GM18951 (cell line): ENCODE data around the gene DHPS.
"Not testable (repeated sequence)": the region's sequence is repeated elsewhere in the genome, so short reads cannot be mapped to it uniquely, and the experiment has no call there.

ENCODE experiments used
- POLR2A ChIP-seq: IDR thresholded peaks from 4 replicates; pipeline ENCODE4 v1.6.1; 2011; ENCODE audit warnings: mild to moderate bottlenecking; ENCODE audit not compliant: insufficient read length, insufficient read depth; ENCODE audit errors: extremely low read depth
- in situ Hi-C: fragments of 300-500 bp; cut with MboI; formaldehyde crosslinking; loops from one replicate; pipeline ENCODE4 v1.12.0; 2022; ENCODE audit warnings: low sequenced_read_pairs, mixed read lengths, inconsistent platforms; ENCODE audit not compliant: unreplicated experiment

Gene DHPS

GRCh38 chr19:12695997-12696365, 14.3 kb upstream of the DHPS start:
- in situ Hi-C loops, result no loop called here
- no peak for TF ChIP-seq POLR2A

DNA sequence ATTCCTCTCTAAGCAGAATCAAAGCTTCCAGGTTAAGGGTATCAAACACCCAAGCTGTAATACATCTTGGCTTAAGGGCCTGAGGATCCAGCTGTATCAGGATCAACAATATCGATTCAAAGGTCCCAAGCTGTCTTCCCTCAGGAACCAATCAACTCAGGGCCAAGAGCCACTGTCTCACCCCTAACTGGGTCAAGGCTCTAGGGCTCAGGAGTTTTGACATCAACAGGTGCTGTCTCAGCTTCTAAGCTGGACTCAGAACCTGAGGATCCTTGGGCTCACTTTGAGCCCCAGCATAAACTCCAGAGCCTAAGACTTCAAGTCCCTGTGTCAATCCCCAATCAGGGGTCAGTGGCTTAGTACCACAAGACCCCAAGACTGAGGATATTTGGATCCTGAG, 13.8 kb upstream of the DHPS start:
- in situ Hi-C loops, result no loop called here
- no peak for TF ChIP-seq POLR2A

GRCh38 chr19:12695096-12695495, 13.4 kb upstream of the DHPS start:
- in situ Hi-C loops, result no loop called here
- no peak for TF ChIP-seq POLR2A

- no peak for TF ChIP-seq POLR2A
- in situ Hi-C loops, result no loop called here
Observed at GRCh38 chr19:12694641-12695040, 13.0 kb upstream of the DHPS start.

DNA sequence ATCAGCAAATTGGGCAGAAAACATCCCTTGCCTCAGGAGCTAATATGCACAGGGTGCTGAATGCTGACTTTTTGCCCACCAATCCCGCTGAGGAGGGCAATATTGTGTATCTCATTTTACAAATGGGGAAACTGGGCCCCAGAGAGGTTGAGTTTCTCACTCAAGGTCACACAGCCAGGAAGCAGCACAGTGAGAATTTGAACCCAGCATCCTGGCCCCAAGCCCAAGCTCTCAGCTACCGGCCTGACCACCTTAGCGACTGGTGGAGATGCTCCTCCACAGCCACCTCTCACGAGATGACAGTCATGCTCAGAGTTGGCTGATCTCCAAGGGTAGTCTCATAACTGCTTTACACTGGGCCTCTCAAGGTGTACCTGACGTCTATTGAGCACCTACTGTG, 11.3 kb upstream of the DHPS start:
- in situ Hi-C loops, result no loop called here
- TF ChIP-seq POLR2A, result no peak

DNA sequence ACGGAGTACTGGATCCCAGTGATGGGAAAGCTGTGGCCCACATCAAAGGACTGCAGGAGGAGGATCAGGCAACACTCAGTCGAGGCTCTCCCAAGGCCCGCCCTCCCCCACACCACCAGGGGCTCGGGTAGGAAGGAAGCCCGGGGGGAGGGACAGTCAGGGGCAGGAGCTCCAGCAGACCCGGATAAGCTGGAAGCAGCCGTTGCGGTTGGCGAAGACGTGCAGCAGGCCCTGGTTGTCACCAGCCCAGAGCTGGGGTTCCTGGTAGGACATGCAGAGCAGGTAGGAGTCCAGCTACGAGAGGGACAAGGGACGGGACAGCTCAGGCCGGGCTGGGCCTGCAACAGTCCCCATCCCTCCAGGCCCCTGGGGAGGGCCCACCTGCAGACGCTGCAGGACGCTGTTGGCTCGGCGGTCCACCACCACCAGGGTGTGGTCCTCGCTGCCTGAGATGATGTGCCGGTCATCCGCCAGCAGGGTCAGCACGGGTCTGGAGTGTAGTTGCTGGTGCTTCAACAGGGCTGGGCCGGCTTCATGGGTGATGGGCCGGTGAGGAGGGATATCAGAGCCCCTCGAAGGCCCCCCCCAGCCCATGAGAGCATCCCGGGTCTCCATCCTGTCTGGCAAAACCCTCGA, 8.0 kb upstream of the DHPS start:
- TF ChIP-seq POLR2A, result no peak
- in situ Hi-C loops, result no loop called here

DNA sequence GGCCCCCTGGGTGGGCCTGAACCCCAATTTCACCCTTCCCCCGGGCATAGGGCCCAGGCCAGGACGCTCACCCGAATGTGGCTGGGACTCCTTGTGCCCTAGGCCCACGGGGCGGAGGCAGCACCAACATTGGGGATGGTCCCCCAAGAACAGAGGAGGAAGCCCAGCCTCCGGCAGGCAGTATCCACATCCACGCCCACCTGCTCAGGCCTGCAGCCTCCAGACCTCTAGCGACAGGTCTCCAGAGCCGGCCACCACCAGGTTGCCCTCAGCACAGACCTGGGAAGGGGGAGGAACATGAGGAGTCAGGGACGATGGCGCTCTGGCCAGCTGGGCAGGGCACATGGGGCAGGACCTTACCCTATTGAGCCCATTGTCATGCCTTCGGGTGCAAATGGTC, 7.3 kb upstream of the DHPS start:
- in situ Hi-C loops, result no loop called here

DNA sequence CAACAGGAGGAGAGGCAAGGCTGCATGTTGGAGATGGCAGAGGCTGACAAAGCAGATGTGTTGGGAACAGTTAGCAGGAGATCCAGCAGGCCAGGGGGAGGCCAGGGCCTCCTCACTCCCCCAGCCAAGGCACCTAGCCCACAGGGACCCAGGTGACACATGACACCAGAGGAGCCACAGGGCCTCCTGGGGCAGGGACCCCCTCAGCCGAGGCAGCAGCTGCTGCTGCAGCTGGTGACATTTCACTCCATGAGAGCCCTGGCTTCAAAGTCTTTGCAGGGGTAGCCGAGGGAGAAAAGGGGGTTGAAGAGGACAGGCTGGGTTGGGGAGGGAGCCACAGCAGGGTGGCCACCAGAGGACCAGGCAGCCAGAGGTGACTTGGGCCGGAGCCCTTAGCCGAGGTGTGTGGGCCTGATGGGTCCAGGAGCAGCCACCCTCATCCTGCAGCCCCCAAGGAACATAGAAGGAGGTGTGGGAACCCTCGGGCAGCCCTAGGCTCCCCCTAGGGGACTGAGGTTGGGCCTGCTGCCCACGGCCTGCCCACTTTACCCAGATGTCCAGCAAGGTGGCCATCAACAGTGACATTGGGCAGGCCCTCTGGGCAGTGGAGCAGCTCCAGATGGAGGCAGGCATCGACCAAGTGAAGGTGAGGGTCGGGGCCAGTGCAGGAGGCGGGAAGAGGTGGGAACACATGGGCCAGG, 6.0 kb upstream of the DHPS start, which contains the start of gene GNG14:
TSS of gene GNG14 (plus strand) at position 503 of the 701 bp plus-strand sequence. CDS start at position 554, 51 bp downstream.
- no peak for TF ChIP-seq POLR2A
- in situ Hi-C loops, result no loop called here

More for the DNA sequence above, 7.3 kb upstream of the DHPS start:
- TF ChIP-seq POLR2A, result no peak

- no peak for TF ChIP-seq POLR2A
- in situ Hi-C loops, result no loop called here
Observed at GRCh38 chr19:12685831-12686230, 4.2 kb upstream of the DHPS start.

DNA sequence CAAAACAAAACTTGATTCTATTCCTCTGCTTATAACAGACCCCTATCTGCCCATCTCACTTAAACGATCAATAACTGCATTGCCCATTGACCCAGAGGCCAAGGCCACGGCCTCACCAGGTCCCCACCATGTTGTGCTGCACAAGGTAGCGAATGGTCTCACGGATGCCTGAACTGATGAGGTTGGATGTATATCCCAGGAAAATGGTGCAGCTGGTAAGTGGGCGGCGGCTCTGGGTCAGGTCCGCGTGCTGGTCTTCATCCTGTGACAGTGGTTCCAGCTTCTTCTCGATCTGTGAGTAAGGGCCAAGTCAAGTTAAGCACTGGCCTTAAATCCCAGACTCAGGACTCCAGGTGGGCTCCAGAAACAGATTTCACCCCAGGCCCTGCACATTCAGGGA, 1.6 kb downstream of the DHPS start:
- TF ChIP-seq POLR2A, result no peak
- in situ Hi-C loops, result no loop called here

DNA sequence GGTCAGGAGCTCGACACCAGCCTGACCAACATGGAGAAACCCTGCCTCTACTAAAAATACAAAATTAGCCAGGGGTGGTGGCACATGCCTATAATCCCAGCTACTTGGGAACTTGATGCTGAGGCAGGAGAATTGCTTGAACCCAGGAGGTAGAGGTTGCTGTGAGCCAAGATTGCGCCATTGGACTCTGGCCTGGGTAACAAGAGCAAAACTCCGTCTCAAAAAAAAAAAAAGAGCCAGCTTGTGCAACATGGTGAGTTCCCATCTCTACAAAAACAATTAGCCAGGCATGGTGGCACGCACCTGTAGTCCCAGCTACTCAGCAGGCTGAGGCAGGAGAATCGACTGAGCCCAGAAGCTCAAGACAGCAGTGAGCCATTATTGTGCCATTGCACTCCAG, 3.6 kb downstream of the DHPS start:
- in situ Hi-C loops, result not testable (repeated sequence)

- in situ Hi-C loops, result no loop called here
- TF ChIP-seq POLR2A, result no peak
Observed at GRCh38 chr19:12676928-12677327, 4.8 kb downstream of the DHPS start.

DNA sequence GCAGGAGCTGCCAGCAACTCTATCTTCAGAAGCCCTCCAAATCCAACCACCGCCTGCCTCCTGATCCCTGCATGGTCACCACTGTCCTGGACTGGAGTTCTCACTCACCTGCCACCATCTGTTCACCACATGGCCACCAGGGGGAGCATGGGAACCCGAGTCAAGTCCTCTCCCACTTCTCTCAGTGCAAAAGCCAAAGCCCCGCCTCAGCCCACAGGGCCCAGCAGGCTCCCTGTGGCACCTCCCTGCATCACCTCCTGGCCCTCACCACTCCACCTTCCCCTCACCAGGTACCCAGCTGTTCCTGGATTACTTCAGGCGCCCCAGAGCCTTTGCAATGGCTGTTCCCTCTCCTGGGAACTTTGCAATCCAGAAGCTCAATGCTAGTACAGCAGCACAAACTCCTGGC, 5.3 kb downstream of the DHPS start:
- no peak for TF ChIP-seq POLR2A
- in situ Hi-C loops, result no loop called here

GRCh38 chr19:12675940-12676339, 5.7 kb downstream of the DHPS start:
- TF ChIP-seq POLR2A, result no peak
- in situ Hi-C loops, result no loop called here

DNA sequence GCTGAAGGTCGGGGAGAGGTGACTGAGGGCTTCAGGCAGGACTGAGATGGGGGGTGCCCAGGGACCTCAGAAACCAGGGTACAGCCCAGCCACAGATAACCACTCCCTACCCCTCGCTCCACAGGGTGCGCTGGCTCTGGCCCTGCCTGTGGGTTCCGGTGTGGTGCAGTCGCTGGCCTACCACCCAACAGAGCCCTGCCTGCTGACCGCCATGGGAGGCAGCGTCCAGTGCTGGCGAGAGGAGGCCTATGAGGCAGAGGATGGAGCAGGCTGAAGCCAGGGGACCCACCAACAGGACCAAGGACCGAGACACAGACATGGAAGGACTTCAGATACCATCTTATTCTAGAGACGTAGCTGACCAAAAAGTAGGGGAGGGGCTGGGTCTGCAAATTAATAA, 6.3 kb downstream of the DHPS start:
- no peak for TF ChIP-seq POLR2A
- in situ Hi-C loops, result no loop called here

- no peak for TF ChIP-seq POLR2A
- in situ Hi-C loops, result loop anchor here (5.0 kb wide), 1 partner anchor 105 kb away; no protein-coding TSS in a partner anchor
Observed at GRCh38 chr19:12672744-12673143, 8.9 kb downstream of the DHPS start.
